NB4 (cell line): Measurements from ENCODE around the gene THOC2.
"Not testable (repeated sequence)": the region's sequence is repeated elsewhere in the genome, so short reads cannot be mapped to it uniquely, and the experiment has no call there.

Experiments
- DNase-seq: peaks from one replicate; pipeline ENCODE4 v3.0.0; 2010; ENCODE audit warnings: low read depth
- H3K4me3 ChIP-seq: one replicate; pipeline ENCODE4 v1.5.1; 2011; ENCODE audit warnings: mild to moderate bottlenecking, low read depth, low read length, moderate library complexity
- MYC ChIP-seq: IDR thresholded peaks from 2 replicates; pipeline ENCODE4 v1.6.1; 2011; ENCODE audit warnings: low read depth, low read length
- POLR2A ChIP-seq: IDR thresholded peaks from 2 replicates; pipeline ENCODE4 v1.6.1; 2011; ENCODE audit warnings: mild to moderate bottlenecking; ENCODE audit not compliant: insufficient read length; ENCODE audit errors: extremely low read depth
- TF ChIP-seq, protein P1 (sequence below): IDR thresholded peaks from 2 replicates; pipeline ENCODE4 v1.6.1; 2011; ENCODE audit warnings: low read depth, low read length
- TF ChIP-seq, protein P2 (sequence below): IDR thresholded peaks from one replicate; pipeline ENCODE4 v1.5.1; 2012; ENCODE audit warnings: low read depth, low read length

Gene THOC2

DNA sequence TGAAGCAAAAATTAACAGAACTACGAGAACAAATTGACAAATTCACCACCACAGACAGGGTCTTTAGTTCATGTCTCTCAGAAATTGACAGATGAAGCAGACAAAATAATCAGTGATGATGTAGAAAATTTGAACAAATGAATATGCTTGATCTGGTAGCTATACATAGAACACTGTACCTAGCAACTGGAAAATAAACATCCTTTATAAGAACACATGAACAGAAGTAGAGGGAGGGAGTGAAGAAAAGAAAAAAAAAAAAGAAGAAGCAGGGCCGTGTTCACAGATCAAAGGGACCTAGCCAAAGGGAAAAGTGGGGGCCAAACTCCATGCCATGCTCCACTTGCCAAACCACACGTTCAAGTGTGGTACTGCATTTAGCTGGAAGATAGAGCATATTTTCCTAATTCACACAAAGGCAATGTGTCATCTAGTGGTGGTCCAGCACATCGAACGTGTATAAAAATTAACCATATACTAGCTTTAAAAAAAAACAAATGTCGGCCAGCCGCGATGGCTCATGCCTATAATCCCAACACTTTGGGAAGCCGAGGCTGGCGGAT is 5.6 kb upstream of the THOC2 start:
- TF ChIP-seq, protein P1, sequence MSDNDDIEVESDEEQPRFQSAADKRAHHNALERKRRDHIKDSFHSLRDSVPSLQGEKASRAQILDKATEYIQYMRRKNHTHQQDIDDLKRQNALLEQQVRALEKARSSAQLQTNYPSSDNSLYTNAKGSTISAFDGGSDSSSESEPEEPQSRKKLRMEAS, result no peak
- TF ChIP-seq, protein P2, sequence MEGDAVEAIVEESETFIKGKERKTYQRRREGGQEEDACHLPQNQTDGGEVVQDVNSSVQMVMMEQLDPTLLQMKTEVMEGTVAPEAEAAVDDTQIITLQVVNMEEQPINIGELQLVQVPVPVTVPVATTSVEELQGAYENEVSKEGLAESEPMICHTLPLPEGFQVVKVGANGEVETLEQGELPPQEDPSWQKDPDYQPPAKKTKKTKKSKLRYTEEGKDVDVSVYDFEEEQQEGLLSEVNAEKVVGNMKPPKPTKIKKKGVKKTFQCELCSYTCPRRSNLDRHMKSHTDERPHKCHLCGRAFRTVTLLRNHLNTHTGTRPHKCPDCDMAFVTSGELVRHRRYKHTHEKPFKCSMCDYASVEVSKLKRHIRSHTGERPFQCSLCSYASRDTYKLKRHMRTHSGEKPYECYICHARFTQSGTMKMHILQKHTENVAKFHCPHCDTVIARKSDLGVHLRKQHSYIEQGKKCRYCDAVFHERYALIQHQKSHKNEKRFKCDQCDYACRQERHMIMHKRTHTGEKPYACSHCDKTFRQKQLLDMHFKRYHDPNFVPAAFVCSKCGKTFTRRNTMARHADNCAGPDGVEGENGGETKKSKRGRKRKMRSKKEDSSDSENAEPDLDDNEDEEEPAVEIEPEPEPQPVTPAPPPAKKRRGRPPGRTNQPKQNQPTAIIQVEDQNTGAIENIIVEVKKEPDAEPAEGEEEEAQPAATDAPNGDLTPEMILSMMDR, result no peak
- no peak for TF ChIP-seq MYC
- no peak for TF ChIP-seq POLR2A
- no peak for DNase-seq

DNA sequence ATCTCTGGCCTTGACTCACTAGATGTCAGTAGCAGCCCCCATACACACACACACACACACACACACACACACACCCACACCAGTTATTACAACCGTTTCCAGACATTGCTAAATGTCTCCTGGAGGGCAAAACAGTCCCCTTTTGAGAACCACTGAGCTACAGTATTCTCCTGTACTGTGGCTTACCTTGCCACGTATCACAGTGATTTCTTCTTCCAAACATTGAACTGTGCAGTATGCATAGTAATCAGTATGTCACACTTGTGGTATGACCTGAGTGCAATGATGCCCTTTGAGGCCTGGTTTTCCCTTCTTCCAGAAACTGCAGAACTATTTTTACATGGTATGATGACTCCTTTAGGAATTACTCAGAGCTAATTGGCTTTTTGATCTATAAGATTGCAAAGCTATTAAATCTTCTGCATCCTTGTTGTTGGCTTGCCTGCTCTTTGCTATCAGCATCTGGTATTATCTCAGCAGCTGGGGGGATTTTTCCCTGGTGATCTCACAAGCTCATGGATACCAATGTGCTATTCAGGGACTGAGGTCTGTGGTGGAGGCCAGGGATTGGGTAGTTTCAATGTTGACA is 3.6 kb upstream of the THOC2 start:
- TF ChIP-seq MYC (no peak), POLR2A (no peak)
- TF ChIP-seq, protein P1, result no peak
- TF ChIP-seq, protein P2, result no peak
- no peak overlapping the region for H3K4me3 ChIP-seq
- no peak for DNase-seq

More for the DNA sequence above, 5.6 kb upstream of the THOC2 start:
- no peak overlapping the region for H3K4me3 ChIP-seq

DNA sequence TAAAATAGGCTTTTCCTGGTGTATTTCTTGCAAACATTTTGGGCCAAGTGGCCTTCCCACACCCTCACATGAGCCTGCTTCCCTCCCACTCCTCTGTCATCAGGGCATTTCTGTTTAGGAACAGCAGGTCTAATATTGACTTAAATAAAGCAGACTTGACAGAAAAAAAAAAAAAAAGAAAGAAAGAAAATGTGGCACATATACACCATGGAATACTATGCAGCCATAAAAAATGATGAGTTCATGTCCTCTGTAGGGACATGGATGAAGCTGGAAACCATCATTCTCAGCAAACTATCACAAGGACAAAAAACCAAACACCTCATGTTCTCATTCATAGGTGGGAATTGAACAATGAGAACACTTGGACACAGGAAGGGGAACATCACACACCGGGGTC is 2.3 kb upstream of the THOC2 start:
- not testable (repeated sequence) for DNase-seq, H3K4me3 ChIP-seq

DNA sequence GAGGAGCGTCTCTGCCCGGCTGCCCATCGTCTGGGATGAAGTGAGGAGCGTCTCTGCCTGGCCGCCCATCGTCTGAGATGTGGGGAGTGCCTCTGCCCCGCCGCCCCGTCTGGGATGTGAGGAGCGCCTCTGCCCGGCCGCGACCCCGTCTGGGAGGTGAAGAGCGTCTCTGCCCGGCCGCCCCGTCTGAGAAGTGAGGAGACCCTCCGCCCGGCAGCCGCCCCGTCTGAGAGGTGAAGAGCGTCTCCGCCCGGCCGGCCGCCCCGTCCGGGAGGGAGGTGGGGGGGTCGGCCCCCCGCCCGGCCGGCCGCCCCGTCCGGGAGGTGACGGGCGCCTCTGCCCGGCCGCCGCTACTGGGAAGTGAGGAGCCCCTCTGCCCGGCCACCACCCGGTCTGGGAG is 1.2 kb upstream of the THOC2 start:
- not testable (repeated sequence) for DNase-seq

DNA sequence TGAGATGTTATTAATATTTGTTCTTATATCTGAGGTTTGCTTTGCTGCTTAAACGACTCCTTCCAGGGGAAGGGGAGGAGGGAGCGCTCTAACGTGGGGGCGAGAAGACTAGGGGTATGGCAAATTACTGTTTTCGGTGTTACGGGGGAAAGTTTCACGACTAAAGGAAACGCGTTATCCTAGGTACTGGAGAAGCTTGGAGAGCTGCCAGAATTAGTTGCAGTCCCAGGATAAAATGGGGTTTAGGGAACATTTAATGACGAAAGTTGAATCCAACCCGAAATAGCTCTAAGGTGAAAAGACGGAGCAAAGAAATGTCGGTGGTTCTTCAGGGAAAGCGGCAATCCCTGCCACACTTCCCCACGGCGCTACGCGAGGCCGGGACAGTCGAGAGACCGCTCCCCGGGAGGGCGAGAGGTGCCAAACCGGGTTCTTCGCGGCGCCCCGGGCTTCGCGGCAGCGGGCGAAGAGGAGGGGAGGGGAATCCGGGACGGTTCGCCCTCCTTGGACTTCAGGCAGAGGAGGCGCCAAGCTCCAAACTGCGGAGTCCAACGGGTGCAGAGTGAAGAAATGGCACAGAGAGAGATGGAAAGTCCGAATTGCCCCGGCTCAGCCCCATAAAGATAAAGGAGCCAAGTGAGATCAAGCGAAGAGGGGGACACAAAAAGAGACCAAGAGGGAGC is 724 bp downstream of the THOC2 start:
- DNase-seq, result peak; percentile 14
- no peak for TF ChIP-seq MYC
- TF ChIP-seq, protein P2, result no peak
- TF ChIP-seq, protein P1, result no peak
- no peak for TF ChIP-seq POLR2A
- peak overlapping the region; percentile 80 for H3K4me3 ChIP-seq

More for the DNA sequence above, 1.2 kb upstream of the THOC2 start:
- H3K4me3 ChIP-seq, result not testable (repeated sequence)

DNA sequence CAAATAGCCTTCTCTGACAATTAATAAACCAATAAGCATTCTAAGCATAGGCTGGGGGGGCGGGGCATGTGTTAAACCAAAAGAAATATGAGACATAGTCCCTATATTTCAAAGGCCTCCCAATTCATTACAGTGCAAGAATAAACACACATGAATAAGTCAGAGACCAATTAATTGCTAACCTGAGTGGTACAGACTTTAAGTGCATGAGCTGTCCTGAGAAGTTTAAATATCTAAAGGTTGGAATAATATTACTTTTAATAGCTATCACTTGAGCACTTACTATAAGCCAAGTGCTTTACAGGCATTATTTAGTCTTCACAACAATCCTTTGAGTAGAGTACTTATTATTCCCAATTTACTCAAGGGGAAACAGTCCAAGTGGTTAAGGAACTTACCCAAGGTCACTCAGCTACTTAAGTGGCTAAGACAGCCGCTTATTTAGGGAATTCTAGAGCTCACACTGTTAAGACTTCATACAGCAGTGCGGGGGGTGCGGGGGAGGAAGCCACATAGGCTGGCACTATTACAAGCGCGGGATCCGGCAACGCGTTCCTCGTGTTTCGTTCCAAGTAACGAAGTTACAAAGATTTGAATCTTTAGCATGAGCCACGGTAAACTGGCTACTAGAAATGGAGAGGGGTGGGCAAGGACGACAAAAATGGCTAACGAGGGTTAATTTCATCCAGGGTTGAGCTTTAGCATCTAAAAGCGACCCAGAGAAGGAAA is 1.4 kb downstream of the THOC2 start:
- peak; percentile 69 for DNase-seq
- TF ChIP-seq POLR2A, result no peak
- TF ChIP-seq, protein P1, result peak; percentile 15; the same call in 1 of the 2 replicates
- 0 out of 2 replicates have a peak, but pooled peaks have one; percentile 36 for TF ChIP-seq MYC
- TF ChIP-seq, protein P2, result no peak
- H3K4me3 ChIP-seq, result peak overlapping the region; percentile 80
